SK-N-SH (cell line): ENCODE measurements around the gene C10orf88. TPM values are rescaled to one million over a fixed set of nuclear protein-coding genes. Genes with fewer than 3 reads are reported as not detected.

Experiments
- CTCF ChIA-PET: fragments of 300-600, 350-600 bp; formaldehyde crosslinking; extraction: SDS; loops from one replicate; lab custom pipeline; 2021; lab: Yijun Ruan, JAX
- POLR2A ChIA-PET: fragments of 350-600 bp; sonication (Branson Sonifier 250); formaldehyde crosslinking; extraction: SDS; loops from one replicate; lab custom pipeline; 2020; ENCODE audit warnings: antibody characterized with exemption, inconsistent platforms; lab: Yijun Ruan, JAX
- DNase-seq: peaks from one replicate; pipeline ENCODE4 v3.0.0; 2012
- H2AFZ ChIP-seq: fragments of 200-600 bp; sonication (generic); 2 replicates; pipeline ENCODE4 v1.8.1; 2016; ENCODE audit warnings: antibody characterized with exemption, mild to moderate bottlenecking, low read depth
- H3F3A ChIP-seq: fragments of 200-600 bp; sonication (generic); replicated peaks from 2 replicates; pipeline ENCODE3; 2016; ENCODE audit warnings: antibody characterized with exemption, mild to moderate bottlenecking; ENCODE audit not compliant: insufficient read depth
- H3K27ac ChIP-seq, 2 experiments: fragments of 200-500 bp in 1 of 2; fragments of 200-600 bp in 1 of 2; sonication (Bioruptor generic) in 1 of 2; sonication (generic), shearing (Covaris generic) in 1 of 2; 2 replicates each; pipeline versions ENCODE4 v1.5.1 to v1.6.1; 2014 to 2016; ENCODE audit warnings: low read depth in 2 of 2, inconsistent platforms in 1 of 2, low read length in 1 of 2, mild to moderate bottlenecking in 1 of 2, mixed read lengths in 1 of 2
- H3K27me3 ChIP-seq: fragments of 200-600 bp; sonication (generic), shearing (Covaris generic); 2 replicates; pipeline ENCODE4 v1.6.1; 2016; ENCODE audit warnings: mixed run types; ENCODE audit not compliant: insufficient read depth
- H3K36me3 ChIP-seq, 2 experiments: fragments of 200-500 bp in 1 of 2; fragments of 200-600 bp in 1 of 2; sonication (Bioruptor generic) in 1 of 2; sonication (generic) in 1 of 2; replicated peaks in 1 of 2; 2 replicates each; pipeline versions ENCODE3 to v1.5.1; 2014 to 2016; ENCODE audit warnings: low read length in 1 of 2, mild to moderate bottlenecking in 1 of 2; ENCODE audit not compliant: insufficient read depth in 2 of 2, control insufficient read depth in 1 of 2
- H3K4me1 ChIP-seq, 2 experiments: fragments of 200-500 bp in 1 of 2; fragments of 200-600 bp in 1 of 2; sonication (Bioruptor generic) in 1 of 2; sonication (generic), shearing (Covaris generic) in 1 of 2; 2 replicates each; pipeline versions ENCODE4 v1.5.1 to v1.6.1; 2014 to 2016; ENCODE audit warnings: low read depth in 1 of 2, low read length in 1 of 2, mixed run types in 1 of 2; ENCODE audit not compliant: insufficient read depth in 2 of 2, control insufficient read depth in 1 of 2
- H3K4me2 ChIP-seq: fragments of 200-600 bp; sonication (generic), shearing (Covaris generic); 2 replicates; pipeline ENCODE4 v1.6.1; 2017; ENCODE audit warnings: mixed run types
- H3K4me3 ChIP-seq, 2 experiments: fragments of 200-500 bp in 1 of 2; fragments of 200-600 bp in 1 of 2; sonication (Bioruptor generic) in 1 of 2; sonication (generic), shearing (Covaris generic) in 1 of 2; 2 replicates each; pipeline versions ENCODE4 v1.5.1 to v1.8.1; 2014 to 2016; ENCODE audit warnings: low read depth in 2 of 2, inconsistent platforms in 1 of 2, low read length in 1 of 2, mild to moderate bottlenecking in 1 of 2, mixed read lengths in 1 of 2, moderate library complexity in 1 of 2
- H3K79me2 ChIP-seq: fragments of 200-600 bp; sonication (generic); 2 replicates; pipeline ENCODE4 v1.8.1; 2017; ENCODE audit warnings: mild to moderate bottlenecking; ENCODE audit not compliant: insufficient read depth
- H3K9ac ChIP-seq: fragments of 200-600 bp; sonication (generic); 2 replicates; pipeline ENCODE4 v1.6.1; 2017; ENCODE audit warnings: mixed run types
- H3K9me2 ChIP-seq: fragments of 200-600 bp; sonication (generic); 2 replicates; pipeline ENCODE4 v1.6.1; 2017; ENCODE audit warnings: mixed run types
- H3K9me3 ChIP-seq: fragments of 200-600 bp; sonication (generic); 2 replicates; pipeline ENCODE4 v1.6.1; 2017; ENCODE audit warnings: mixed run types, mild to moderate bottlenecking, moderate library complexity
- H4K20me1 ChIP-seq: fragments of 200-600 bp; sonication (generic); 2 replicates; pipeline ENCODE4 v1.6.1; 2017; ENCODE audit warnings: mild to moderate bottlenecking, mixed run types; ENCODE audit not compliant: insufficient read depth
- EP300 ChIP-seq, 2 experiments: IDR thresholded peaks; 2 replicates each; pipeline versions ENCODE4 v1.4.0 to v1.6.1; 2012; ENCODE audit warnings: borderline replicate concordance in 1 of 2, low read depth in 1 of 2, low read length in 1 of 2
- FOSL2 ChIP-seq: IDR thresholded peaks from 2 replicates; pipeline ENCODE4 v1.4.0; 2012; ENCODE audit warnings: low read depth, mild to moderate bottlenecking, moderate library complexity, borderline replicate concordance
- FOXJ3 ChIP-seq: sonication (generic); formaldehyde crosslinking; IDR thresholded peaks from 2 replicates; pipeline ENCODE4 v1.5.1; 2020; ENCODE audit warnings: mild to moderate bottlenecking, missing genetic modification reagents
- MXI1 ChIP-seq: IDR thresholded peaks from 2 replicates; pipeline ENCODE4 v1.6.1; 2012; ENCODE audit warnings: mild to moderate bottlenecking, low read depth, low read length, improper control_type of control experiment
- NRF1 ChIP-seq: IDR thresholded peaks from 2 replicates; pipeline ENCODE4 v1.6.1; 2012; ENCODE audit warnings: low read depth, mild to moderate bottlenecking, low read length
- POLR2AphosphoS5 ChIP-seq: IDR thresholded peaks from 2 replicates; pipeline ENCODE4 v1.6.1; 2012; ENCODE audit warnings: low read depth, low read length
- RXRA ChIP-seq: IDR thresholded peaks from 2 replicates; pipeline ENCODE4 v1.4.0; 2012; ENCODE audit warnings: low read depth, mild to moderate bottlenecking, borderline replicate concordance
- TAF1 ChIP-seq: IDR thresholded peaks from 2 replicates; pipeline ENCODE4 v1.6.1; 2012; ENCODE audit warnings: low read depth, mild to moderate bottlenecking, low read length, moderate library complexity, borderline replicate concordance
- YY1 ChIP-seq: IDR thresholded peaks from 2 replicates; pipeline ENCODE4 v1.4.0; 2012; ENCODE audit warnings: low read depth, mild to moderate bottlenecking
- WGBS: methylation state at CpG from one replicate; pipeline ENCODE4 v1.1.6; 2017; ENCODE audit warnings: low lambda C conversion rate; 5-methylcytosine and 5-hydroxymethylcytosine counted together
- polyA plus RNA-seq, 3 experiments: library from polyadenylated mRNA; depleted of rRNA; stranded (reverse); fragments of >200 nt; gene quantifications; 2 replicates each; pipeline ENCODE4 v1.2.3, GENCODE V29; 2012
- TF ChIP-seq, protein P1 (sequence below): fragments of 200-600 bp; sonication (generic); IDR thresholded peaks from 2 replicates; pipeline ENCODE4 v1.6.1; 2017; ENCODE audit warnings: antibody characterized with exemption, mild to moderate bottlenecking, moderate library complexity
- TF ChIP-seq, protein P2 (sequence below): IDR thresholded peaks from 2 replicates; pipeline ENCODE4 v1.6.1; 2012; ENCODE audit warnings: mild to moderate bottlenecking, low read depth, low read length, moderate library complexity
- TF ChIP-seq, protein P3 (sequence below): IDR thresholded peaks from 2 replicates; pipeline ENCODE4; 2012
- TF ChIP-seq, protein P4 (sequence below): fragments of 150-350 bp; IDR thresholded peaks from 2 replicates; pipeline ENCODE4 v1.6.1; 2017; ENCODE audit warnings: antibody characterized with exemption, low read length, low read depth, borderline replicate concordance
- TF ChIP-seq, protein P5 (sequence below): IDR thresholded peaks from 2 replicates; pipeline ENCODE4 v1.4.0; 2012; ENCODE audit warnings: low read depth
- TF ChIP-seq, protein P6 (sequence below): IDR thresholded peaks from 2 replicates; pipeline ENCODE4 v1.4.0; 2012; ENCODE audit warnings: low read depth, borderline replicate concordance

The C10orf88 gene
- polyA plus RNA-seq, 1 of the 3 experiments (the other 2 are of a cell fraction): 2.7 TPM

DNA sequence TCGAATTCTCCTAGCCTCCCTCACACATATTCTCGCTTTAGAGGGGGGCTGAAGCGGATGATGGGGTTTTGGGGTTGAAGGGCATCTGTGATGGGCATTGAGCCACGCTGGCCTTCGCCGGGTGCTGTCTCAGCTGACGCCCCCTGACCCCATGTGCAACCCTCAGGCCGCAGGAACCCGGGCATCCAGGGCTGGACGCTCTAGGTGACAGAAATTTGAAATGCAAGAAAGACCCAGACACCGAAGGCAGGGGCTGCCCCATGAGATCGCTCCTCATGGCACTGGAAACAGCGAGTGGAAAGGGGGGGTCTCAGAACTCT, 664 bp upstream of the C10orf88 start (continued):
- TF ChIP-seq, protein P1, sequence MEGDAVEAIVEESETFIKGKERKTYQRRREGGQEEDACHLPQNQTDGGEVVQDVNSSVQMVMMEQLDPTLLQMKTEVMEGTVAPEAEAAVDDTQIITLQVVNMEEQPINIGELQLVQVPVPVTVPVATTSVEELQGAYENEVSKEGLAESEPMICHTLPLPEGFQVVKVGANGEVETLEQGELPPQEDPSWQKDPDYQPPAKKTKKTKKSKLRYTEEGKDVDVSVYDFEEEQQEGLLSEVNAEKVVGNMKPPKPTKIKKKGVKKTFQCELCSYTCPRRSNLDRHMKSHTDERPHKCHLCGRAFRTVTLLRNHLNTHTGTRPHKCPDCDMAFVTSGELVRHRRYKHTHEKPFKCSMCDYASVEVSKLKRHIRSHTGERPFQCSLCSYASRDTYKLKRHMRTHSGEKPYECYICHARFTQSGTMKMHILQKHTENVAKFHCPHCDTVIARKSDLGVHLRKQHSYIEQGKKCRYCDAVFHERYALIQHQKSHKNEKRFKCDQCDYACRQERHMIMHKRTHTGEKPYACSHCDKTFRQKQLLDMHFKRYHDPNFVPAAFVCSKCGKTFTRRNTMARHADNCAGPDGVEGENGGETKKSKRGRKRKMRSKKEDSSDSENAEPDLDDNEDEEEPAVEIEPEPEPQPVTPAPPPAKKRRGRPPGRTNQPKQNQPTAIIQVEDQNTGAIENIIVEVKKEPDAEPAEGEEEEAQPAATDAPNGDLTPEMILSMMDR: no peak
- TF ChIP-seq NRF1: no peak

DNA sequence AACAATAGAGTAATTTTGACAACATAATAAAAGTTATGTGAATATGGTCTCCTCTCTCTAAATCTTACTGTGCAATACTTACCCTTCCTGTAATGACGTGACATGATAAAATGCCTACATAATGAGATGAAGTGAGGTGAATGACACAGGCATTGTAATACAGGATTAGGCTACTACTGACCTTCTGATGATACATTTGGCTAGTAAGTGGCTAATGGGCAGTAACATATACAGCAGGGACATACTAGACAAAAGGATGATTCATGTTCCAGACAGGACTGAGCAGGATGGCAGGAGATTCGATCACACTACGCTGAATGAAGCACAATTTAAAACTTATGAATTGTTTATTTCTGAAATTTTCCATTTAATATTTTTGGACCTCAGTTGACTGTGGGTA, 4.7 kb downstream of the C10orf88 start:
- Histone ChIP-seq H3K4me3 (no peak overlapping the region), H3K9me2 (no peaks in the 10 kb centered on the region), H3F3A (no peaks in the 10 kb centered on the region), H3K9ac (no peak overlapping the region), H3K27me3 (no peaks in the 10 kb centered on the region), H4K20me1 (no peaks in the 10 kb centered on the region), H3K36me3 (peaks cover 57 to 60% of the 10 kb centered on the region in 2 experiments), H3K4me2 (no peak overlapping the region), H2AFZ (no peak overlapping the region), H3K79me2 (peaks cover 64% of the 10 kb centered on the region), H3K27ac (no peak overlapping the region), H3K9me3 (no peaks in the 10 kb centered on the region), H3K4me1 (peaks cover 0 to 2% of the 10 kb centered on the region in 2 experiments; a peak in 2 of 4 replicates)
- ChIA-PET CTCF (no interaction called here), POLR2A (no interaction called here)
- TF ChIP-seq NRF1: no peak
- TF ChIP-seq TAF1: no peak
- no peak for TF ChIP-seq POLR2AphosphoS5
- no peak for TF ChIP-seq RXRA
- TF ChIP-seq, protein P2, sequence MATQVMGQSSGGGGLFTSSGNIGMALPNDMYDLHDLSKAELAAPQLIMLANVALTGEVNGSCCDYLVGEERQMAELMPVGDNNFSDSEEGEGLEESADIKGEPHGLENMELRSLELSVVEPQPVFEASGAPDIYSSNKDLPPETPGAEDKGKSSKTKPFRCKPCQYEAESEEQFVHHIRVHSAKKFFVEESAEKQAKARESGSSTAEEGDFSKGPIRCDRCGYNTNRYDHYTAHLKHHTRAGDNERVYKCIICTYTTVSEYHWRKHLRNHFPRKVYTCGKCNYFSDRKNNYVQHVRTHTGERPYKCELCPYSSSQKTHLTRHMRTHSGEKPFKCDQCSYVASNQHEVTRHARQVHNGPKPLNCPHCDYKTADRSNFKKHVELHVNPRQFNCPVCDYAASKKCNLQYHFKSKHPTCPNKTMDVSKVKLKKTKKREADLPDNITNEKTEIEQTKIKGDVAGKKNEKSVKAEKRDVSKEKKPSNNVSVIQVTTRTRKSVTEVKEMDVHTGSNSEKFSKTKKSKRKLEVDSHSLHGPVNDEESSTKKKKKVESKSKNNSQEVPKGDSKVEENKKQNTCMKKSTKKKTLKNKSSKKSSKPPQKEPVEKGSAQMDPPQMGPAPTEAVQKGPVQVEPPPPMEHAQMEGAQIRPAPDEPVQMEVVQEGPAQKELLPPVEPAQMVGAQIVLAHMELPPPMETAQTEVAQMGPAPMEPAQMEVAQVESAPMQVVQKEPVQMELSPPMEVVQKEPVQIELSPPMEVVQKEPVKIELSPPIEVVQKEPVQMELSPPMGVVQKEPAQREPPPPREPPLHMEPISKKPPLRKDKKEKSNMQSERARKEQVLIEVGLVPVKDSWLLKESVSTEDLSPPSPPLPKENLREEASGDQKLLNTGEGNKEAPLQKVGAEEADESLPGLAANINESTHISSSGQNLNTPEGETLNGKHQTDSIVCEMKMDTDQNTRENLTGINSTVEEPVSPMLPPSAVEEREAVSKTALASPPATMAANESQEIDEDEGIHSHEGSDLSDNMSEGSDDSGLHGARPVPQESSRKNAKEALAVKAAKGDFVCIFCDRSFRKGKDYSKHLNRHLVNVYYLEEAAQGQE: no peak
- no peak for TF ChIP-seq YY1
- no peak for TF ChIP-seq MXI1
- TF ChIP-seq FOXJ3 (CRISPR knock-in tag): no peak
- TF ChIP-seq FOSL2: no peak
- TF ChIP-seq, protein P3, sequence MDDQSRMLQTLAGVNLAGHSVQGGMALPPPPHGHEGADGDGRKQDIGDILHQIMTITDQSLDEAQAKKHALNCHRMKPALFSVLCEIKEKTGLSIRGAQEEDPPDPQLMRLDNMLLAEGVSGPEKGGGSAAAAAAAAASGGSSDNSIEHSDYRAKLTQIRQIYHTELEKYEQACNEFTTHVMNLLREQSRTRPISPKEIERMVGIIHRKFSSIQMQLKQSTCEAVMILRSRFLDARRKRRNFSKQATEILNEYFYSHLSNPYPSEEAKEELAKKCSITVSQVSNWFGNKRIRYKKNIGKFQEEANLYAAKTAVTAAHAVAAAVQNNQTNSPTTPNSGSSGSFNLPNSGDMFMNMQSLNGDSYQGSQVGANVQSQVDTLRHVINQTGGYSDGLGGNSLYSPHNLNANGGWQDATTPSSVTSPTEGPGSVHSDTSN: no peak
- TF ChIP-seq, protein P4, sequence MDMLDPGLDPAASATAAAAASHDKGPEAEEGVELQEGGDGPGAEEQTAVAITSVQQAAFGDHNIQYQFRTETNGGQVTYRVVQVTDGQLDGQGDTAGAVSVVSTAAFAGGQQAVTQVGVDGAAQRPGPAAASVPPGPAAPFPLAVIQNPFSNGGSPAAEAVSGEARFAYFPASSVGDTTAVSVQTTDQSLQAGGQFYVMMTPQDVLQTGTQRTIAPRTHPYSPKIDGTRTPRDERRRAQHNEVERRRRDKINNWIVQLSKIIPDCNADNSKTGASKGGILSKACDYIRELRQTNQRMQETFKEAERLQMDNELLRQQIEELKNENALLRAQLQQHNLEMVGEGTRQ: no peak
- TF ChIP-seq, protein P5, sequence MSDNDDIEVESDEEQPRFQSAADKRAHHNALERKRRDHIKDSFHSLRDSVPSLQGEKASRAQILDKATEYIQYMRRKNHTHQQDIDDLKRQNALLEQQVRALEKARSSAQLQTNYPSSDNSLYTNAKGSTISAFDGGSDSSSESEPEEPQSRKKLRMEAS: no peak
- TF ChIP-seq, protein P6, sequence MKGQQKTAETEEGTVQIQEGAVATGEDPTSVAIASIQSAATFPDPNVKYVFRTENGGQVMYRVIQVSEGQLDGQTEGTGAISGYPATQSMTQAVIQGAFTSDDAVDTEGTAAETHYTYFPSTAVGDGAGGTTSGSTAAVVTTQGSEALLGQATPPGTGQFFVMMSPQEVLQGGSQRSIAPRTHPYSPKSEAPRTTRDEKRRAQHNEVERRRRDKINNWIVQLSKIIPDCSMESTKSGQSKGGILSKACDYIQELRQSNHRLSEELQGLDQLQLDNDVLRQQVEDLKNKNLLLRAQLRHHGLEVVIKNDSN: no peak
- TF ChIP-seq EP300 (IDR thresholded peaks at IDR 0.05; ENCODE audit: borderline replicate concordance in 1 of 2, low read depth in 1 of 2, low read length in 1 of 2): no peak
- no peak for DNase-seq
- 97% methylated on average over 3 of the region's 3 CpGs for WGBS
